GM21447 (cell line): ENCODE measurements around the gene PHOSPHO2.

Experiments
- ATAC-seq: cut with Tn5 transposase; IDR thresholded peaks from one replicate; pipeline ENCODE4 v1.9.1; 2021; ENCODE audit not compliant: unreplicated experiment

PHOSPHO2 gene

GRCh38 chr2:169715379-169716237 is 21.3 kb downstream of the PHOSPHO2 start:
- ATAC-seq: no peak

- no peak for ATAC-seq
These were observed 22.1 kb downstream of the PHOSPHO2 start for GRCh38 chr2:169716238-169716886.

GRCh38 chr2:169716938-169717690 is 22.8 kb downstream of the PHOSPHO2 start:
- ATAC-seq: no peak

DNA sequence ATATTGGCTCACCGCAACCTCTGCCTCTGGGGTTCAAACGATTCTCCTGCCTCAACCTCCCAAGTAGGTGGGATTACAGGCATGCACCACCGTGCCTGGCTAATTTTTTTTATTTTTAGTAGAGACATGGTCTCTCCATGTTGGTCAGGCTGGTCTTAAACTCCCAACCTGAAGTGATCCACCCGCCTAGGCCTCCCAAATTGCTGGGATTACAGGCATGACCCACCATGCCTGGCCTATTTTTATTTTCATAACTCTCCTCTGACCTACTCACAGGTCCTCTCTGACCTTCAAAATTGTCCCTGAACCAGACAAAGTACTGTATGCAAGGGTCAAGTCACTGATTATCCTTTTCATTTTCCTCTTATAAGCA is 23.4 kb downstream of the PHOSPHO2 start:
- ATAC-seq: no peak

- no peak for ATAC-seq
These were observed 24.7 kb downstream of the PHOSPHO2 start for GRCh38 chr2:169718930-169719504.

- no peak for ATAC-seq
These were observed 26.7 kb downstream of the PHOSPHO2 start for GRCh38 chr2:169721016-169721415.

- no peak for ATAC-seq
These were observed 32.8 kb downstream of the PHOSPHO2 start for GRCh38 chr2:169727065-169727464.

- no peak for ATAC-seq
These were observed 35.0 kb downstream of the PHOSPHO2 start for GRCh38 chr2:169729274-169729605.

DNA sequence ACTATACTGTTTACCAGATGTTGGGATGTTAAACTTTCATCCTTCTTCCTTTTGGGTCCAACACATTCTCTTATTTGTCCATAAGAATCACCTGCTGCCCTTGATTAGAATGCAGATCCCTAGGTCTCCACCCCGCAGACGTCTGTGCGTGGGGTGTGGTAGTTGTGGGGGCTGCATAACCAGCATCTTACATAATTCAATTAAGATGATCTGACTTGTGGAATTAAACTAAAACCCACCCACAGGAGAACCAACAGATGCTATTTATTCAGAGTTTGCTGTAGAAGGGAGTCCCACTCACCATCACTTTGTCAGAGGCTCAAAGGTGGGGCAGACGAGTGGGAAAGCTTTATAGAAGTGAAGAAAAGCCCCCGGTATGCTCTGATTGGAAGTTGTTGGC is 37.8 kb downstream of the PHOSPHO2 start:
- no peak for ATAC-seq

- no peak for ATAC-seq
These were observed 38.5 kb downstream of the PHOSPHO2 start for GRCh38 chr2:169732583-169733358.

DNA sequence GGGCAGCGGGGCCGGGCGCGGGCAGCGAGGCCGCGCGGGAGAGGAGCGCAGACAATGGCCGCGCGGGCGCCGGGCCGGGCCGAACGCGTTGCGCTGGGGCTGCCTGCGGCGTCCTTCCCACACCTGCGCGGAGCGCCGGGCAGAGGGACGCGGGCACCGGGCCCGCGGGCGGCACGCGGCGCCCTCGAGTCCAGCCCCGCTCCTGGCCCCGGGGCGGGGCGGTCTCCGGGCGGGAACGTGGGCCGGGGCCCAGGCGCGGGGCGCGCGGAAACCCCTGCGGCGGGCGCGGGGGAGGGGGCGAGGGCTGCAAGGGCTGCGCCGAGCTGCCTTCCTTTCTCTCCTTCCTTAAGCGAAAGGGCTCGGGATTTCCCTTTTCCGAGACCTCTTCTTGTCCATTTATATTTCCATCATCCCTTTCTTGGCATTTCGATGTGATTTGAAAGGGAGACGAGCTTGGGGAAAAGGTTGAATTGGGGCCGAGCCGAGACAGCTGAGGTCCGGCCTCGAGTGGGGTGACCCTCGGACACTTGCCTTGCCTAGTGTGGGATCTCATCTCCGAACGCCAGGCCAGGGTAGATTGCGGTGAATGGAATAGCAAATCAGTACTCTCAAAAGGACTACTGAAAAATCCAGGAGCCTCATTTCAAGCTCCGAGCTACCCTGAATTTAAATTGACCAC is 40.0 kb downstream of the PHOSPHO2 start:
- peak; percentile 33 for ATAC-seq

GRCh38 chr2:169735623-169736022 is 41.4 kb downstream of the PHOSPHO2 start:
- ATAC-seq: no peak

DNA sequence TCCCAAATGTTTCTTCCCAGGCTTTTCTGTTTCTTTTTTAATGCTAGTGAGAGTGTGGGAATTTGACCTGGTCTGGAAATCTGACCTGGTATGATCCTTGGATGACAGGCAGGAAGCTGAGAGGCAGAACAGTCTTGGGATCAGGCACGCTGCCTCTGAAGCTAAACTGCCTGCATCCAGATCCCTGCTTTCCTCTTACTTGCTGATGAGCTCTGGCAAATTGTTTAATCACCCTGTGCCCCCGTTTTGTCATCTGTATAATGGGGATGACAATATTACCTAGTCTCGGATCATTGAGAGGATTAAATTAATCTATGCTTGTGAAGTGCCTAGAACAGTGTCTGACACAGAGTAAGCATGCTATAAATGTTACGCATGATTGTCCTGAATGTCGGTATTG is 42.6 kb downstream of the PHOSPHO2 start:
- no peak for ATAC-seq

GRCh38 chr2:169738566-169739229 is 44.4 kb downstream of the PHOSPHO2 start:
- no peak for ATAC-seq

- ATAC-seq: no peak
These were observed 45.1 kb downstream of the PHOSPHO2 start for GRCh38 chr2:169739351-169739750.

GRCh38 chr2:169743549-169743948 is 49.3 kb downstream of the PHOSPHO2 start:
- ATAC-seq: no peak

DNA sequence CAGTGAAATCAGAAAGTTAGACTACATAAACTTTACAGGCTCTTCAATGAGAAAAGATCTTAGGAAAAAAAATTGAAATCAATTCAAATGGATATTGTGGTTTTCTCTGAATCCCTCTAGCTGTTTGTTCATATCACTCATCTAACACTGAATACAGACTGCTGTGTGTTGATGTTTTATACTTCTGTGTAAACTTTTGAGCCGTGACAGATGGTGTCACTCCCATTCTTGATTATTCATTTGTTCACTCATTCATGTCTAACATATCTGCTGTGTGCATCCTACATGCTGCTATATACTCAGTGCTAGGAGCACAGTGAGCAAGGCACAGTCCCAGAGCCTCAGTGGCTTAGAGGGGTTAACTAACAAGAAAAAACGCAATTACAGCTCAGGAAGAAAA is 52.0 kb downstream of the PHOSPHO2 start:
- ATAC-seq: no peak

DNA sequence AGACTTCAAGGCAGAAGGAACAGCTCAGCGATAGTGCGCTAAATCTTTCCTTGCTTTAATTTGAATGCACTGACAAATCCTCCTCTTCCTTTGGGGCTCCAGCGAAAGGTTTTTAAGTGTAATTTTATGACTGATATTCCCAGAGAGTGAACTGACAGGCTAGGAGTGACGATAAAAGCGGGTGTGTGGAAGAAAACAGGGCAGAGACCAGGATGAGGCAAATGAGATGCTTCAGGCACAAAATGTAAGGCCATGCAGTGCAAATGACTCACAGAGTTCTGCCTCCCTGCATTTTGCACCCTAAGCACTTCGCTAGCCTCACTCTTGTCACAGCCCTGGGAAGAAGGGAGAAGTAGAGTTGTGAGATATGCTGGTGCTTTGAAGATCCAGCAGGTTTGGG is 54.0 kb downstream of the PHOSPHO2 start:
- ATAC-seq: no peak
